Measurements from ENCODE around the gene BAIAP2L1. TPM values are rescaled to one million over a fixed set of nuclear protein-coding genes. Genes with fewer than 3 reads are reported as not detected.
"Not testable (repeated sequence)": the region's sequence is repeated elsewhere in the genome, so short reads cannot be mapped to it uniquely, and the experiment has no call there.

BAIAP2L1 gene
- total RNA-seq, 4 donors from 2014 or later: 16.5 to 29.3 (median 20.5) TPM

GRCh38 chr7:98429799-98430198 is 28.9 kb upstream of the BAIAP2L1 start:
- H3K9me3 ChIP-seq: no peaks in the 10 kb centered on the region
- H3K27me3 ChIP-seq: peaks cover 0 to 5% (median 0%) of the 10 kb centered on the region in 4 donors
- TF ChIP-seq POLR2A (IDR thresholded peaks at IDR 0.05) (no peak), CTCF (IDR thresholded peaks at IDR 0.05) (no peak)
- no peaks in the 10 kb centered on the region for H3K36me3 ChIP-seq
- WGBS, 2 donors: 87 to 89% methylated on average over 13 of the region's 13 CpGs
- intact Hi-C loops (cut with DNase I): no loop called here
- no peak overlapping the region for H3K27ac ChIP-seq
- no peak overlapping the region for H3K4me3 ChIP-seq
- no peak for DNase-seq
- H3K4me1 ChIP-seq: no peaks in the 10 kb centered on the region

- 92 to 94% methylated on average over 2 of the region's 2 CpGs for WGBS, 2 donors
- Histone ChIP-seq H3K36me3 (no peaks in the 10 kb centered on the region), H3K4me3 (no peak overlapping the region), H3K9me3 (no peaks in the 10 kb centered on the region), H3K27me3 (peaks cover 0 to 18% (median 0%) of the 10 kb centered on the region in 4 donors), H3K4me1 (peaks cover 7 to 22% (median 10%) of the 10 kb centered on the region in 3 donors), H3K27ac (no peak overlapping the region)
- DNase-seq: no peak
- TF ChIP-seq CTCF (IDR thresholded peaks at IDR 0.05): no peak
- TF ChIP-seq POLR2A (IDR thresholded peaks at IDR 0.05): no peak
- intact Hi-C loops (cut with DNase I): no loop called here
Observed at GRCh38 chr7:98423043-98423442, 22.2 kb upstream of the BAIAP2L1 start.

- Histone ChIP-seq H3K9me3 (no peaks in the 10 kb centered on the region), H3K4me1 (peaks cover 7 to 33% (median 10%) of the 10 kb centered on the region in 3 donors), H3K36me3 (no peaks in the 10 kb centered on the region), H3K27ac (no peak overlapping the region), H3K4me3 (no peak overlapping the region), H3K27me3 (peaks cover 0 to 18% (median 0%) of the 10 kb centered on the region in 4 donors)
- TF ChIP-seq CTCF (IDR thresholded peaks at IDR 0.05) (peak; percentile 40 to 93 (median 82)), POLR2A (IDR thresholded peaks at IDR 0.05) (no peak)
- intact Hi-C loops (cut with DNase I): no loop called here
- WGBS, 2 donors: 30 to 43% methylated on average over 17 to 26 of the region's 27 CpGs
- no peak for DNase-seq
Observed at GRCh38 chr7:98420966-98421612, 20.2 kb upstream of the BAIAP2L1 start.

GRCh38 chr7:98419988-98420387 is 19.1 kb upstream of the BAIAP2L1 start:
- intact Hi-C loops (cut with DNase I): not testable (repeated sequence)
- 85 to 96% methylated on average over 3 of the region's 3 CpGs for WGBS, 2 donors

GRCh38 chr7:98419316-98419691 is 18.4 kb upstream of the BAIAP2L1 start:
- H3K27ac ChIP-seq: peak overlapping the region in 3 of 4 donors; percentile 10 to 48 (median 36)
- peaks cover 0 to 18% (median 0%) of the 10 kb centered on the region in 4 donors for H3K27me3 ChIP-seq
- H3K9me3 ChIP-seq; H3K4me3 ChIP-seq; intact Hi-C loops (cut with DNase I); DNase-seq; H3K36me3 ChIP-seq: not testable (repeated sequence)
- whole genome bisulfite sequencing, 2 donors: 83 to 85% methylated on average over 2 to 5 of the region's 5 CpGs
- H3K4me1 ChIP-seq: peaks cover 7 to 33% (median 10%) of the 10 kb centered on the region in 3 donors

More at GRCh38 chr7:98419988-98420387, 19.1 kb upstream of the BAIAP2L1 start:
- not testable (repeated sequence) for H3K9me3 ChIP-seq, H3K27ac ChIP-seq, H3K36me3 ChIP-seq, H3K4me3 ChIP-seq, DNase-seq
- Histone ChIP-seq H3K27me3 (peaks cover 0 to 18% (median 0%) of the 10 kb centered on the region in 4 donors), H3K4me1 (peaks cover 7 to 33% (median 10%) of the 10 kb centered on the region in 3 donors)

- H3K4me1 ChIP-seq: peaks cover 7 to 33% (median 10%) of the 10 kb centered on the region in 3 donors
- H3K27me3 ChIP-seq: peaks cover 0 to 13% (median 0%) of the 10 kb centered on the region in 4 donors
- H3K9me3 ChIP-seq: no peaks in the 10 kb centered on the region
- no peak for TF ChIP-seq CTCF (IDR thresholded peaks at IDR 0.05)
- peak overlapping the region in 3 of 4 donors; percentile 10 to 48 (median 36) for H3K27ac ChIP-seq
- no peaks in the 10 kb centered on the region for H3K36me3 ChIP-seq
- intact Hi-C loops (cut with DNase I): no loop called here
- 19 to 33% methylated on average over 6 of the region's 7 CpGs for WGBS, 2 donors
- DNase-seq: no peak
- no peak overlapping the region for H3K4me3 ChIP-seq
Observed at GRCh38 chr7:98418636-98419315, 17.9 kb upstream of the BAIAP2L1 start.

All from esophagus squamous epithelium (tissue), 5 donors.